ENCODE data around the gene RAMACL.

GRCh38 chr6:166614589-166614988, 28.1 kb upstream of the RAMACL start:
- TF ChIP-seq CTCF (conservative IDR thresholded peaks at IDR 0.05 in 1 of 2, IDR thresholded peaks at IDR 0.05 in 1 of 2; ENCODE audit: low read depth in 1 of 2, low read length in 2 of 2) (no peak), EZH2 (IDR thresholded peaks at IDR 0.05; ENCODE audit: low read length, missing control alignments) (no peak)

Data from fibroblast of lung (primary cell).